PC-3 (cell line): ENCODE data around the gene ANKRD13B.

Experiments
- EZH2 ChIP-seq: fragments of 300-600 bp; sonication (generic); IDR thresholded peaks from one replicate; pipeline ENCODE4 v1.6.1; 2017; ENCODE audit warnings: antibody characterized with exemption, mild to moderate bottlenecking, low read length; ENCODE audit not compliant: unreplicated experiment
- EZH2phosphoT487 ChIP-seq: fragments of 300-600 bp; sonication (generic); IDR thresholded peaks from 2 replicates; pipeline ENCODE4 v1.6.1; 2018; ENCODE audit warnings: mild to moderate bottlenecking, antibody characterized with exemption, low read length, borderline replicate concordance
- TF ChIP-seq, protein P1 (sequence below): fragments of 300-600 bp; sonication (generic); conservative IDR thresholded peaks from 2 replicates; pipeline ENCODE4 v1.5.1; 2017; ENCODE audit warnings: antibody characterized with exemption, low read depth, mild to moderate bottlenecking, low read length

DNA sequence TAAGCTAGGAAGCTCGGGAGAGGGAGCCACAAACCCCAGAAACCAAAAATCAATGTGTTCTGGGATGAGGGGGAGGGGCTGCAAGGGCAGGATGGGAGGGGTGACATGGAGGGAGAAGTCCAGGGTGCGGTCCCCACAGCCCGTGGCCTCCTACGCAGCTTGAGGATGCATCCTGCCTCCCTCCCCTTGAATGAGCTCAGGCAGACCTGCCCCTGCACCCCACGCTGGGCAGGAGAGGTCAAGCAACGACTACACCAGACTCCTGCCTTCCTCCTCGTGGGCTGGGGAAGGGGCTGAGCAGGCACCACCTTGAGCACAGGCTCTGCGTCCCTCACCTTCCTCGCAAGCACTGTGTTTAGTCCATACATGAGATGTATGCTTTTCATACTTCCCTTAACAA, 3.9 kb downstream of the ANKRD13B start:
- TF ChIP-seq, protein P1, sequence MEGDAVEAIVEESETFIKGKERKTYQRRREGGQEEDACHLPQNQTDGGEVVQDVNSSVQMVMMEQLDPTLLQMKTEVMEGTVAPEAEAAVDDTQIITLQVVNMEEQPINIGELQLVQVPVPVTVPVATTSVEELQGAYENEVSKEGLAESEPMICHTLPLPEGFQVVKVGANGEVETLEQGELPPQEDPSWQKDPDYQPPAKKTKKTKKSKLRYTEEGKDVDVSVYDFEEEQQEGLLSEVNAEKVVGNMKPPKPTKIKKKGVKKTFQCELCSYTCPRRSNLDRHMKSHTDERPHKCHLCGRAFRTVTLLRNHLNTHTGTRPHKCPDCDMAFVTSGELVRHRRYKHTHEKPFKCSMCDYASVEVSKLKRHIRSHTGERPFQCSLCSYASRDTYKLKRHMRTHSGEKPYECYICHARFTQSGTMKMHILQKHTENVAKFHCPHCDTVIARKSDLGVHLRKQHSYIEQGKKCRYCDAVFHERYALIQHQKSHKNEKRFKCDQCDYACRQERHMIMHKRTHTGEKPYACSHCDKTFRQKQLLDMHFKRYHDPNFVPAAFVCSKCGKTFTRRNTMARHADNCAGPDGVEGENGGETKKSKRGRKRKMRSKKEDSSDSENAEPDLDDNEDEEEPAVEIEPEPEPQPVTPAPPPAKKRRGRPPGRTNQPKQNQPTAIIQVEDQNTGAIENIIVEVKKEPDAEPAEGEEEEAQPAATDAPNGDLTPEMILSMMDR = no peak
- TF ChIP-seq EZH2 (no peak), EZH2phosphoT487 (no peak)
